Heart left ventricle (tissue), 16 donors: ENCODE measurements around the gene ARID2. TPM values are rescaled to one million over a fixed set of nuclear protein-coding genes. Genes with fewer than 3 reads are reported as not detected.

ENCODE experiments used
- ATAC-seq, 4 donors: fragments of 200-7000 bp; cut with Tn5 transposase; one replicate each; pipeline ENCODE4 v1.9.1; 2020 to 2022; ENCODE audit warnings: moderate library complexity in 4 of 4, mild to moderate bottlenecking in 3 of 4, moderate number of reproducible peaks in 1 of 4
- DNase-seq, 5 donors: peaks; one replicate each; pipeline ENCODE4 v3.0.0-alpha.2; 2020
- H3K27ac ChIP-seq, 12 donors: fragments of 200-600 bp; sonication (generic) in 4 of 12; one replicate each; pipeline versions ENCODE4 v1.5.0 to v1.8.0; 2016 to 2022; ENCODE audit warnings: mild to moderate bottlenecking in 2 of 12
- H3K27me3 ChIP-seq, 9 donors: fragments of 200-600 bp; sonication (generic) in 2 of 9; one replicate each; pipeline versions ENCODE4 v1.5.1 to v1.8.0; 2016 to 2022; ENCODE audit warnings: mild to moderate bottlenecking in 3 of 9
- H3K36me3 ChIP-seq, 9 donors: fragments of 200-600 bp; sonication (generic) in 2 of 9; one replicate each; pipeline versions ENCODE4 v1.5.0 to v1.8.0; 2018 to 2022; ENCODE audit warnings: mild to moderate bottlenecking in 2 of 9
- H3K4me1 ChIP-seq, 12 donors: fragments of 200-600 bp; sonication (generic) in 4 of 12; one replicate each; pipeline versions ENCODE4 v1.5.0 to v1.8.0; 2016 to 2022; ENCODE audit warnings: mild to moderate bottlenecking in 3 of 12
- H3K4me3 ChIP-seq, 12 donors: fragments of 200-600 bp; sonication (generic) in 4 of 12; one replicate each; pipeline versions ENCODE4 v1.5.0 to v1.8.0; 2017 to 2022; ENCODE audit warnings: mild to moderate bottlenecking in 9 of 12, moderate library complexity in 4 of 12
- H3K9me3 ChIP-seq, 12 donors: fragments of 200-600 bp; sonication (generic) in 4 of 12; one replicate each; pipeline versions ENCODE4 v1.5.0 to v1.8.0; 2016 to 2022; ENCODE audit warnings: mild to moderate bottlenecking in 1 of 12
- POLR2A ChIP-seq, 2 donors: fragments of 450-650 bp; IDR thresholded peaks; one replicate each; pipeline ENCODE4 v1.6.1; 2017; ENCODE audit warnings: antibody characterized with exemption in 2 of 2, mild to moderate bottlenecking in 2 of 2, moderate library complexity in 2 of 2
- WGBS, 4 donors: extraction: QIAGEN DNeasy Blood & Tissue Kit in 2 of 4; methylation state at CpG; one replicate each; pipeline versions ENCODE4 v1.1.5 to v1.1.7; 2013 to 2018; 5-methylcytosine and 5-hydroxymethylcytosine counted together
- intact Hi-C, 10 donors: fragments of 100-400 bp; cut with DNase I; formaldehyde crosslinking; loops; one replicate each; pipeline versions ENCODE4 v1.11.1 to v1.14.2; 2022
- polyA plus RNA-seq, 2 donors: library from polyadenylated mRNA; stranded (reverse); fragments of 200-250 nt; gene quantifications; one replicate each; pipeline ENCODE4 v1.2.3, GENCODE V29; 2013
- total RNA-seq, 9 donors: library from RNA; depleted of rRNA in 2 of 9; stranded (reverse); fragments of >200 nt in 2 of 9; fragmentation: NEBNext Ultra II Directional in 3 of 9; extraction: Animal tissue kit (Norgen Biotek cat#: 25700) in 3 of 9; gene quantifications; one replicate each; pipeline versions ENCODE4 v1.1.0 to v1.2.4, GENCODE V29; 2016 to 2023
- TF ChIP-seq, protein P1 (sequence below), 12 donors: fragments of 200-600 bp; sonication (generic) in 4 of 12; IDR thresholded peaks; one replicate each; pipeline versions ENCODE4 v1.5.0 to v1.8.0; 2018 to 2022; ENCODE audit warnings: antibody characterized with exemption in 12 of 12, mild to moderate bottlenecking in 5 of 12
- donor health status: ischemic (EF 13 %, LVEDD 7.1; RV severe dilation, severe dysfunction).
- donor health status: healthy with polysubstance abuse.
- donor health status: DM: no; HTN: yes; CAD: no.
- donor health status: DM: no; HTN: no; CAD: no.
- donor health status: ischemic (EF 25% LVEDD 6.9; RV normal size, moderate dysfunction).
- donor health status: ischemic (EF 25% LVEDD 5.7; RV mildly dilated, moderate dysfunction).
- donor health status: healthy.
- donor health status: DM: yes; HTN: yes; CAD: no.
- donor health status: ischemic (EF 35%, LVEDD 5.7; RV mildly dilated, moderate dysfunction).
- donor health status: nonischemic (EF 11% LVEDD 7.7; RV severe dilation, severe dysfunction).
- donor health status: DM: yes; HTN: yes; CAD: no.
- donor health status: PGD.
- donor health status: ischemic (EF 29% LVEDD 5.4; RV normal size, mild dysfunction).
- donor health status: nonischemic (EF 23%, LVEDD 6.1; RV moderate dilation, normal function).

The ARID2 gene
- total and polyA plus RNA-seq, 11 donors: 5.6 to 22.6 (median 18.4) TPM

GRCh38 chr12:45895961-45896360 is 166.5 kb downstream of the ARID2 start:
- H3K36me3 ChIP-seq: peaks cover 0 to 79% (median 71%) of the 10 kb centered on the region in 9 donors
- no peak for TF ChIP-seq POLR2A (IDR thresholded peaks at IDR 0.05)
- TF ChIP-seq, protein P1, sequence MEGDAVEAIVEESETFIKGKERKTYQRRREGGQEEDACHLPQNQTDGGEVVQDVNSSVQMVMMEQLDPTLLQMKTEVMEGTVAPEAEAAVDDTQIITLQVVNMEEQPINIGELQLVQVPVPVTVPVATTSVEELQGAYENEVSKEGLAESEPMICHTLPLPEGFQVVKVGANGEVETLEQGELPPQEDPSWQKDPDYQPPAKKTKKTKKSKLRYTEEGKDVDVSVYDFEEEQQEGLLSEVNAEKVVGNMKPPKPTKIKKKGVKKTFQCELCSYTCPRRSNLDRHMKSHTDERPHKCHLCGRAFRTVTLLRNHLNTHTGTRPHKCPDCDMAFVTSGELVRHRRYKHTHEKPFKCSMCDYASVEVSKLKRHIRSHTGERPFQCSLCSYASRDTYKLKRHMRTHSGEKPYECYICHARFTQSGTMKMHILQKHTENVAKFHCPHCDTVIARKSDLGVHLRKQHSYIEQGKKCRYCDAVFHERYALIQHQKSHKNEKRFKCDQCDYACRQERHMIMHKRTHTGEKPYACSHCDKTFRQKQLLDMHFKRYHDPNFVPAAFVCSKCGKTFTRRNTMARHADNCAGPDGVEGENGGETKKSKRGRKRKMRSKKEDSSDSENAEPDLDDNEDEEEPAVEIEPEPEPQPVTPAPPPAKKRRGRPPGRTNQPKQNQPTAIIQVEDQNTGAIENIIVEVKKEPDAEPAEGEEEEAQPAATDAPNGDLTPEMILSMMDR (IDR thresholded peaks at IDR 0.05): no peak
- intact Hi-C loops: no loop called here
- no peak overlapping the region for H3K27ac ChIP-seq
- no peak for ATAC-seq
- no peaks in the 10 kb centered on the region for H3K27me3 ChIP-seq
- no peak overlapping the region for H3K4me3 ChIP-seq
- H3K4me1 ChIP-seq: peaks cover 0 to 8% (median 0%) of the 10 kb centered on the region in 12 donors
- no peak for DNase-seq
- H3K9me3 ChIP-seq: no peaks in the 10 kb centered on the region
- 87 to 93% (median 89%) methylated on average over 4 of the region's 4 CpGs for WGBS, 4 donors

GRCh38 chr12:45898094-45898493 is 168.6 kb downstream of the ARID2 start:
- TF ChIP-seq, protein P1 (IDR thresholded peaks at IDR 0.05): no peak
- no peak for TF ChIP-seq POLR2A (IDR thresholded peaks at IDR 0.05)
- intact Hi-C loops: no loop called here
- H3K36me3 ChIP-seq: peaks cover 0 to 69% (median 57%) of the 10 kb centered on the region in 9 donors

GRCh38 chr12:45907955-45908354 is 178.4 kb downstream of the ARID2 start:
- DNase-seq: no peak
- H3K27ac ChIP-seq: no peak overlapping the region
- H3K27me3 ChIP-seq: no peaks in the 10 kb centered on the region
- intact Hi-C loops: no loop called here
- 83 to 90% (median 89%) methylated on average over 4 of the region's 4 CpGs for WGBS, 4 donors
- ATAC-seq: no peak
- TF ChIP-seq POLR2A (IDR thresholded peaks at IDR 0.05): no peak
- TF ChIP-seq, protein P1 (IDR thresholded peaks at IDR 0.05): no peak
- H3K4me1 ChIP-seq: peaks cover 0 to 10% (median 0%) of the 10 kb centered on the region in 12 donors
- no peaks in the 10 kb centered on the region for H3K9me3 ChIP-seq
- peaks cover 0 to 55% (median 45%) of the 10 kb centered on the region in 9 donors for H3K36me3 ChIP-seq
- H3K4me3 ChIP-seq: no peak overlapping the region

More at GRCh38 chr12:45898094-45898493, 168.6 kb downstream of the ARID2 start:
- Histone ChIP-seq H3K27ac (no peak overlapping the region), H3K9me3 (no peaks in the 10 kb centered on the region), H3K4me1 (no peaks in the 10 kb centered on the region), H3K27me3 (no peaks in the 10 kb centered on the region), H3K4me3 (no peak overlapping the region)
- DNase-seq (no peak), ATAC-seq (no peak)
- WGBS, 4 donors: 94 to 98% (median 97%) methylated on average over 1 of the region's 1 CpG

GRCh38 chr12:45909041-45909713 is 179.7 kb downstream of the ARID2 start:
- no peak for DNase-seq
- H3K9me3 ChIP-seq: no peaks in the 10 kb centered on the region
- 75 to 83% (median 77%) methylated on average over 4 of the region's 4 CpGs for WGBS, 4 donors
- TF ChIP-seq POLR2A (IDR thresholded peaks at IDR 0.05): no peak
- TF ChIP-seq, protein P1 (IDR thresholded peaks at IDR 0.05): no peak
- intact Hi-C loops: no loop called here
- H3K4me3 ChIP-seq: no peak overlapping the region
- peaks cover 0 to 47% (median 40%) of the 10 kb centered on the region in 9 donors for H3K36me3 ChIP-seq
- peaks cover 0 to 10% (median 0%) of the 10 kb centered on the region in 12 donors for H3K4me1 ChIP-seq
- ATAC-seq: no peak
- H3K27me3 ChIP-seq: no peaks in the 10 kb centered on the region
- H3K27ac ChIP-seq: no peak overlapping the region
